HG02840 (cell line): ENCODE data around the gene LCN12.

Experiments
- ATAC-seq: cut with Tn5 transposase; IDR thresholded peaks from one replicate; pipeline ENCODE4 v1.9.1; 2021; ENCODE audit warnings: mild to moderate bottlenecking, moderate library complexity, moderate number of reproducible peaks; ENCODE audit not compliant: unreplicated experiment, low FRiP score

LCN12 gene

DNA sequence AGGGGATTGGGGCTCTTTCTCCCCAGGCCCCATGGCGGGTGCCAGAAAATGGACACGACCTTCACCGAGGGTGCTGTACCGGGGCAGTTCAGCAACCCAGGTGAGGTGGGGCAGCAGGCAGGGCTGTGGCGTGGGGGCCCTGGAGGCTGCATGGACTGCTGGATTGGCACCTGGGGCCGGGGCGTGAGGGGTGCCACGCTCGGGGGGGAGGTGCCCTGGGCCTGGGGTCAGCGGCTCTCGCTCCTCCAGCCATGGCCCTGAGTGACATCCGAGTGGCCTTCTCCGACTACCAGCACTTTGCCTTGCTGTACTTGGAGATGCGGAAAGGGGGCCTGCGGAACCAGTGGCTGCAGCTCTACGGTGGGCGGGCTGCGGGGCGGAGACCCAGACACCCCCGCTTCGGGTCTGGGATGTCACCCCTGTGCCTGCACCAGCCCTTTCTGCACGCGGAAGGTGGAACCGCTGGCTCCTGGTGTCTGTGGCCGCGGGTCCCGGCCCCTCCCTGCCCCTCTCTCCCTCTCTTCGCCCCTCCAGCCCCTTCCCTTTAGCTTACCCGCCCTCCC is 32.5 kb downstream of the LCN12 start:
- no peak for ATAC-seq

DNA sequence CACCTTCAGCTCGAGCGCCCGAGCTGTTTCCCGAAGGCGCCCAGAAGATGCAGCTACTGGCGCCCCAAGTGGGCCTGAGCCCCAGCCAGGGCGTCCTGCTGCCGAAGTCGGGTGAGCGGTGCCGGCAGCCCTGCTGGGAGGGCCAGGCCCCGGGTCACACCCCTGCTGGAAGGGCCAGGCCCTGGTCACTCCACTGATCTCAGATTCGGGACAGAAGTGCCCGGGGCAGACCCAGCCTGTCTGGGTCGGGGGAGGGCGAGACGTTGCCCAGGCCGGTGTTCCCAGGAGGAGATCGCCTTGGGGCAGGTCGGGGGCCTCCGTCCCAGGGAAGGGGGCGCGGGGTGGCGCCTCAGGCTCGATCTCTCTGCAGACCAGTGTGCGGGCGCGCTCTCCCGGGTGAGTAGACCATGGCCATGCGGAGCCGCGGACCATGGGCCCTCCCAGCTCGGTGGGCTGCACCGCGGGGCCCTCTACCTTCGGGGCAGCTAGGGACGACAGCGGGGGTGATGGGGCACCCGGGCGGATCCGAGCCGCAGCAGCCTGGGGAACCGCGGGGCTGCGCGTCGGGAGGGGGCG is 33.0 kb downstream of the LCN12 start:
- no peak for ATAC-seq

DNA sequence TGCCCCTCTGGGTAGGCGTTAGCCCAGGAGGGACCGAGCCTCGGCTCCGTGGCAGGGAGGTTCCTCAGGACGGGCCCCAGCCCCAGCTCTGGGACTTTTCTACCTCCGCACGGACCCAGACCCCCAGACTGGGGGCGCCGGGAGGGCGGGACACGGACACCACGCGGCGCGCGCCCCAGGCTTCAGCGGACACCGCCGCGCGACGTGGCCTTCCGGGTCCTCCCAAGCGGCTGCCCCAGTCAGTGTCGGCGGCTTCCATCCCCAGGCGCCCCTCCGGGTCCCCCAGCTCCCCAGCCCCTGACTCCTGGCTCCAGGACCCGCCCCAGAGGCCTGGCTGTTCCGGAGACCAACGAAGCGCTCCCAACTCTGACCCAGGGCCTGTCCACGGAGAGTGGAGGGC is 33.8 kb downstream of the LCN12 start:
- ATAC-seq: no peak

DNA sequence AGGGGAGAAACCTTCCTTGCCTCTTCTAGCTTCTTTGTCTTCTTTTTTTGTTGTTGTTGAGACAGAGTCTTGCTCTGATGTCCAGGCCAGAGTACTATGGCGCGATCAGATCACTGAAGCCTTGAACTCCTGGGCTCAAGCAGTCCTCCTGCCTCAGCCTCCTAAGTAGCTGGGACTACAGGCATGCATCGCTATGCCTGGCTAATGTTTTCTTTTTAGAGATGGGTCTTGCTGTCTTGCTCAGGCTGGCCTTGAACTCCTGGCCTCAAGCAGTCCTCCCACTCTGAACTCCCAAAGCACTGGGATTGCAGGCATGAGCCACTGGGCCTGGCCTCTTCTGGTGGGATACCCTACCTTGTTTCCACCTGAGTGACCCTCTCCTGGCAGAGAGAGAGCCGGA is 36.8 kb downstream of the LCN12 start:
- no peak for ATAC-seq

DNA sequence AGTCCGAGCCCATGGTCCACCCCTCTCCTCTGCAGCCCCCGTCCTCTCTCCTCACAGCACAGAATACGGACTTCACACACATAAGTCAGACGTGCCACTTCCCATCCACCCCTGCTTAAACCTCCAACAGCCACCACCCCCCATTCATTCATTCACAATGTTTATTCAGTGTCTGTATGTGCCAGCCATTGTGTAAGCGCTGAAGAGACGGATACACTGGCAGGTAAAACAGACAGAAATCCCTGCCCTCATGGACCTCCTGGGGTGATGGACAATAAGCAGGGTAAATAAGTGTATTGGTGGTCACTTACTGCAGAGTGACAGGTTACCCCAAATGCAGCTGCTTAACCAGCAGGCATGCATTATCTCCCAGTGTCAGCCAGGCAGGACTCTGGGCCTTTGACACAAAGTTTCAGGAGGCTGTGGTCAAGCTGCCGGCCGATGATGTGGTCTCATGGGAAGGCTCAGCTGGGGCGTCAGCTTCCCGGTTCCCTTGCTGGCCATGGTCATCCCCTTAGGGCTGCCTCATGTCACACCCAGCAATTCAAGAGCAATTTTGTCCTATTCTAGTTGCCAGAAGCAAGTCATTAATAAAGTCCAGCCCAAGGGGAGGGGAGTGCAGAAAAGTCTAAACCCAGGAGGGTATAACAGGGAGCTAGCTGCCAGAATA is 38.3 kb downstream of the LCN12 start:
- no peak for ATAC-seq

DNA sequence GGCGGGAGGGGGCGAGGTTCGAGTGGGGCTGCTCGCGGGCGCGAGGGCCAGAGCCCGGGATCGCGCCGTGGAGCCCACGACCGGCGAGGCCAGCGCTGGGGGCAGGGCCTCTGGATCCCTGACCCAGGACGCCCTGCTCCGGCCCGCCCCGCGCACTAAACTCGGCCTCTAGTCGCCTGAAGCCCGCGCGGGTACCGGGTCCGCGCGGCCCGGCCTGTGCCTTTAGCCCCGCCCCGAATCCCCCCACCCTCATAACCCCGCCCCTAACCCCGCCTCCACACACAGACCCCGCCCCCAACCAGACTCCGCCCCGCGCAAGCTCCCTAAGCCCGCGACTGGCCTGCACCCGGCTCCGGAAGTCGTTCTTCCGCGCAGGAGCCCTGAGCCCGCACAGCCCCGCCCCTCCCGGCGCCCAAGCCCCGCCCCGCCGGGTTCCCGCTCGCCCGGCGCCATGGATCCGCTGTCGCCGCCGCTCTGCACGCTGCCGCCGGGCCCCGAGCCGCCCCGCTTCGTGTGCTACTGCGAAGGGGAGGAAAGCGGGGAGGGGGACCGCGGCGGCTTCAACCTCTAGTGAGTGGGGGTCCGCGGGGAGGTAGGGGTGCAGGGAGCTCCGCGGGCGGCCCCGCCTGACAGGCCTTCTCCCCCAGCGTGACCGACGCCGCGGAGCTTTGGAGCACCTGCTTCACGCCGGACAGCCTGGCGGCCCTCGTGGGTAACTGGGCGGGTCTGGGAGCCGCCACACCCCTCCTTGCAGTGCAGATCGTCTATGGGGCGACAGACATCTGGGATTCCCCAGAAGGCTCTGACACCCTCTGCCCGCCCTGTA is 40.1 kb downstream of the LCN12 start, which contains the start of gene PAXX:
Gene PAXX (plus strand): TSS at position 430 of the 826 bp plus-strand sequence. CDS start 22 bp downstream, at position 452.
- ATAC-seq: peak; percentile 69

DNA sequence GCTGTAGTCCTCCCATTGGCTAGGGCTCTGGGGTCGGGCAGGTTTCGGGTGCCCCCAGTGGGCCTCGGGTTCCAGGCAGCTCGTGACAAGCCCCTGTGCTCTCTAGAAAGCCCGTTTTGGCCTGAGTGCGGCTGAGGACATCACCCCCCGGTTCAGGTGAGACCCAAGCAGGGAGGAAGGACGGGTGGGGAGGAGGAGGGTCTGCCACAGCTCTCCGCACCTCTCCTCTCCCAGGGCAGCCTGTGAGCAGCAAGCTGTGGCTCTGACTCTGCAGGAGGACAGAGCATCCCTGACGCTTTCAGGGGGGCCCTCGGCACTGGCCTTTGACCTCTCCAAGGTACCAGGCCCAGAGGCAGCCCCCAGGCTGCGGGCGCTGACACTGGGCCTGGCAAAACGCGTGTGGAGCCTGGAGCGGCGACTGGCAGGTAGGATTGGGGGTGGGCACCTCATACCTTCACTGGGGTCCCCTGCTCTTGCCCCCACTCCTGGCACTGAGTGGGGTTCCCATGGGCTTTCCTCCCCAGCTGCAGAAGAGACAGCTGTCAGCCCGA is 40.8 kb downstream of the LCN12 start:
- no peak for ATAC-seq

DNA sequence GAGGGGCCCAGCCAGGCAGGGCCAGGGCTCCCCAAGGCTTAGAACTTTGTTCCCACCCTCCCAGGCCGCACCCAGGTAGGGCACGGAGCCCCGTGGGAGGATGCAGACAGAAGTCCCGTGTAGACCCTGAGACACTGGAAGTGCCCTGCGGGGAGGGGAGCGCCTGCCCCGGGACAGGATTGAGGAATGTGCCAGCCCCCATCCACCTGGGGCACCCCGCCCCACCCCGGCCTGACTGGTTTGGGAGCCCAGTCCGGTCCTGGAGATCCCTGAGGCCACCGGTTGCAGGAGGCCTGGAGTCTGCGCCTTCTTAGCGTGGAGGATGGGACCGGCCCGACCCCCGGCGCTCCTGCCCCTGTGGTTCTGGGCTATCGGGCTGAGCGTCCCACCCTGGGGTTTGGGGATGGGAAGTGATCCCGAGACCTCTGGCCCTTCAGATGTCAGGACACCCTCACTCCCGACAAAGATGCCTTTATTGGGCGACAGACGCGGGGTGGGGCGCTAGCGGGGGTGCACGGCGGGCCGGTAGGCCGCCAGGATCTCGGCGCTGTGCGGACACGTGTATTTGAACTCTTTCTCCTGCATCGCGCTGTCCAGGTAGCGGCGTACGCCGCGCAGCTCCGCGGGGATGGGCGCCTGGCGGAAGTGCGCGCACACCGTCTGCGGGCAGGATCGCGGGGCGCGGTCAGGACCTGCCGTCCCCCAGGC is 42.3 kb downstream of the LCN12 start:
- no peak for ATAC-seq

DNA sequence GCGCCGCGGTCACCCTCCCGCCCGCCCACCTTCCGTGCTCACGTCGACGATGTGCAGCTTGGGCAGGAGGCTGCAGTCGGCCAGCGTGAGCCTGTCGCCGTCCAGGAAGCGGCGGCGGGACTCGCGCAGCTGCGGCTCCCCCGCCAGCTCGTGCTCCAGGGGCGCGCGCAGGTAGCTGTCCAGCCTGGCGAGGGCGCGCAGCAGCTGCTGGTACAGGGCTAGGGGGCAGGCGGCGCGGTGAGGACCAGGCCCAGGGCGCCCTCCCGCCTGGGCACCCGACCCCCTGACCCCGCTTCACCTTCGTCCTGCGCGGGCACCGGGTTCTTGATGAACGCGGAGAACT is 42.8 kb downstream of the LCN12 start:
- ATAC-seq: no peak

DNA sequence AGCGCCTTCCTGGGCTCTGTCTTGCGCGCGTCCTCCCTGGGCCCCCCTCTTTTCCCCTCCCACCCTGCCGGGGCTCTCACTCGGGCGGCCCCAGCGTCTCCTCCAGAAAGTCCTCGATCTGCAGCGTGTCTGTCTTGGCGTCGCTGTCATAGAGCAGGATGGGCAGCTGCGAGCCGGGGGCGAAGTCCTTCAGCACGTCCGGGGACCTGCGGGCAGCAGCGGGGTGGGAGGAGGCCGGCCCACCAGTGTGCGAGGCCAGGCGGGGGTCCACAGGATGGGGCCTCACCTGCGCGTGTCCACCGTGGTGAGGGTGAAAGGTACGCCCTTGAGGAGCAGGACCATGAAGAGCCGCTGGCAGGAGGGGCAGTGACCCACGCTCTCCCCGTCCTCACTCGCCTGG is 43.3 kb downstream of the LCN12 start:
- ATAC-seq: no peak

DNA sequence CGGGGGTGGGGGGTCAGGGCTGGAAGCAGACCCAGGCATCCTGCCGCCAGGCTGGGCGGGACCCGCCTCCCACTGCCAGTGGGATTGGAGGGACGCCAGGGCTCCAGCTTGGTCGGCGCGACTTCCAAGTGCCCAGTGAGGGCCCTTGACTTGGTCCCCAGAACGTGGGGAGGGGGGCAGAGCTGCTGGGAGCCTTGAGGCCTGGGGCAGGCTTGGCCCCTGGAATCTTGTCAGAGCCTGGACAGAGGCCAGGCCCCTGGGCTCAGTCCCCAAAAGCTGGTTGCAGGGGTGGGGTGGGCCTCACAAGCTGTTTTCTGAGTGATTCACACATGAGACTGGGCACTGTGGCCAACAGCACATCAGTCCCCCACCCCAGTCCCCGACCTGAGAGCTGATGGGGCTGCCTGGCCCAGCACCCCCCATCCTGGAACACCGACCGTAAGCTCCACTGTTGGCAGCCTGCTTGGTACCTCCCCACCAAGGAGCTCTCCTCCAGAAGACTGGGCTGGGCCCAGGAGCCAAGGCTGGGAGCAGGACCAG is 43.8 kb downstream of the LCN12 start:
- ATAC-seq: no peak

DNA sequence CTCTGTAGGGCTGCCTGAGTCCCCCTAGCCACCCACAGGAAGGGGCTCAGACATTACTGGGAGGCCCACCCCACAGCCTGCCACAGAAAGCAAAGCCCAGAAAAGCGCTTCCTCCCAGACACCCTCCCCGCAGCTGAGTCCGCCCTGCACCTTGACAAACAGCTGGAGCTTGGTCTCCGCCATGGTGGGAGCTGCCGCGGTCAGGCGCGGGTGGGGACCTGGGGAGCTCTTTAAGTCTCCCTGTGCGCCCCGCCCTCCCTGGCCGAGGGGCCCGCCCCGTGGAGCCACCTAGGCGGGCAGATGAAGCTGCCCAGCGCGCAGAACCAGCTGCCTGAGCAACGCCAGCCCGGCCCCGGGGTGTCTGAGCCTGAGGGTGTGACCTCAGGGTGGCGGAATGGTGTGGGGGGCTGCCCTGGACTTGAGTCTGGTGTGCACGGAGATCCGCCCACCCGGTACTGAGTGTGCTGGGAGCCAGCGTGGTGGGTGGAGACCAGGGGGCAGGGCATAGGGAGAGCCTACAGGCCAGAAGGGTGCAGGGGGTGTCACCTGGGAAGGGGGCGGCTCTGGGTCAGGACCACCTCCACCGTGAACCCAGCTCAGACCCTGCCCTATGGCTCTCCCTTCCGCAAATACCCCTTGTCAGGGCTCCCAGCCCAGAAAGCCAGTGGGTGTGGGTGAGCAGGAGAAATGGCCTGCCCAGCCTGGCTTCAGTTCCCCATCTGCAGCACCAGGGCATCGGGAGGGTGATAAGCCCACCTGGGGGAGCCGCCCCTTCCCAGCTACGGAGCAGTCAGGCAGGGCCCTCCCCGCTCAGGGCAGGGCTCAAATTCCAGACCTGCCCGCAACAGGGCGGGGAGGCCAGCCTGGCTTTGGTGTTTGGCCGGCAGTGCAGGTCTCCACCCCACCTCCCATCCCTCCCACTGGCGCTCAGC is 44.6 kb downstream of the LCN12 start, which contains the start of gene CLIC3:
Gene CLIC3 (minus strand): TSS at position 208 of the 932 bp plus-strand sequence. CDS start 25 bp downstream, at position 183.
- ATAC-seq: no peak

DNA sequence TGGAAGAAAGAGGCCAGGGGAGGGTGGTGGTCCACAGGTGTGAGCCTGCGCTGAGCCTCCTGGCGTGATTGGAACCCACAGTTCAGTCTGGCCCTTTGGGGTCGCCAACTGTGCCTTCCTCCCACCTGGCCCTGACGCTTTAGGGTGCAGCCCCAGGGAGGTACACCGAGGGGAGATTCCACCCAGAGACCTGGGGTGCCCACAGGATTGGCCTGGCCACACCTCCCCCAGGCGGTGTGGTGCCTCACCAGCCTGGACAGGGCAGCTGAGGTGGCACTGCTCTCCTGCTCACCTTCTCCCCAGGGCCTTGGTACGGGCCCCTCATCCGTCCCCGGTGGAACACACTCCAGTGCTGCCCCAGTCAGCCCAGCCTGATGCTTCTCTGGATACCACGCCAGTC is 45.3 kb downstream of the LCN12 start:
- no peak for ATAC-seq

DNA sequence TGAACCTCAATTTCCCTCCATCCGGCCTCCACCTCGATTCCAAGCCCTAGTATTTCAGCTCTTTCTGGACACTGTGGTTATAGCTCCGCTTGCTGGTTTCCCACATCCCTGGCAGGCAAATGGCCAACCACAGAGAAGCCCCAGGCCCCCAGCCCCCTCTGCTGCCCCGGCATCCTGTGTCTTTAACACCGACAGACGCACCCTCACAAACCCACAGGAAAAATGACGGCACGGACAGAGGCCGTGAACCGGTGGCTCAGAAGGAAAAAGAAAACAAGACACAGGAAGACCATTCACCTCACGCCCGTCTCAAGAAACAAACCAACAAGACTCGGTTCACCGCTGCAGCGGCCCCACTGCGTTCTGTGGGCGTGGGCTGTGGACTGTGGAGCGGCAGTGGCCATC is 45.8 kb downstream of the LCN12 start:
- no peak for ATAC-seq

DNA sequence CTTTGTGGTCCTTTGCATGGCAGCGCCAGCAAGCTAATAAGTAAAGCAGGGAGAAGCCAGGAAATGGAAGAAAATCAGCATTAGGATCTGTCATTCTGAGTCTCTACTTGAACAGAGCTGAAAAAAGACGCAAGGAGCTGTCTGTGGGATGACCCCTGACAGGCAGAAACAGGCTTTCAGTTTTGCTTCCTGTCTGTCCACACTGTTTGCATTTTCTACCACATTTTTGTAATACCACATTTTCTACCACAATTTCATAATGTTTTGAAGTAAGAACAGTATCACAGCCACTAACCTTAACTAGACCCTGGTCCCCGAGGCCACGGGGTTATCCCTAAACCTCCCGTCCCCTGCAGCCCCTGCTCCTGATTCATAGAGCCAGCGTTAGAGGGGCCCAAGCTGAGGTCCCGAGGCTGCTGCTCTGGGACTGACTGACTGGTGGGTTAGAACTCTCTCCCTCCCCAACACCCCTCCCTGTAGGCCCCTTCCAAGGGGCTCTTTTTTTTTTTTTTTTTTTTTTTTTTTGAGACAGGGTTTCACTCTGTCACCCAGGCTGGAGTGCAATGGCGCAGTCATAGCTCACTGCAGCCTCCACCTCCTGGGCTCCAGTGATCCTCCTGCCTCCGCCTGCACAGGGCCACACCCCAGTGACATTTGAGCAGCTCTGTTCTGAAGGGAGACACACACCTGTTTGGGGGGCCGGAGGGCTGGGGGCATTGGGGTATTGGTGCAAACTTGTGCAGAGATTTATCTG is 48.3 kb downstream of the LCN12 start:
- ATAC-seq: peak; percentile 71

DNA sequence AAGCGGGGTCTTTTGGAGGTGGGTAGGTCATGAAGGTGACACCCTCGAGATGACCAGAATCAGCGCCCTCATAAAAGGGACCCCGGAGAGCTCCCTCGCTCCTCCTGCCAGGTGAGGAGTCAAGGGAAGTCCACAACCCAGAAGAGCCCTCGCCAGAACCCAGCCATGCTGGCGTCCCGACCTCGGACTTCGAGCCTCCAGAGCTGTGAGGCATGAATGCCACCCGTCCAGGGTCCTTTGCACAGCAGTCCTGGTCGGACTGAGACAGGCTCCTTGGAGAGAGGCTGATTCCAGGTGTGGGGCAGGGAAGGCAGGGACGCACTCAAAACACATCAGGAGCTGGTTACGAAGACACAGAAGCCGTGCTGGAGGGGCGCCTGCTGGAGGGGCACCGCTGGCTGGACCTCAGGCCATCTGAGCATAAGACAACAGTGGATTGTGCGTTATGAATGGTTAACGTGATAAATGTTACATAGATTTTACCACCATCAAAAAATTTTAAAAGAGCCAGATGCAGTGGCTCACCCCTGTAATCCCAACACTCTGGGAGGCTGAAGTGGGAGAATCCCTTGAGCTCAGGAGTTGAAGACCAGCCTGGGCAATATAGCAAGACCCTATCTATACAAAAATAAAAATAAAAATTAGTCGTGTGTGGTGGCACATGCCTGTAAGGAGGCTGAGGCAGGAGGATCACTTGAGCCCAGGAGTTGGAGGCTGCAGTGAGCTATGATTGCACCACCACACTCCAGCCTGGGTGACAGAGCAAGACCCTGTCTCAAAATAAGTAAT is 50.0 kb downstream of the LCN12 start:
- ATAC-seq: no peak

DNA sequence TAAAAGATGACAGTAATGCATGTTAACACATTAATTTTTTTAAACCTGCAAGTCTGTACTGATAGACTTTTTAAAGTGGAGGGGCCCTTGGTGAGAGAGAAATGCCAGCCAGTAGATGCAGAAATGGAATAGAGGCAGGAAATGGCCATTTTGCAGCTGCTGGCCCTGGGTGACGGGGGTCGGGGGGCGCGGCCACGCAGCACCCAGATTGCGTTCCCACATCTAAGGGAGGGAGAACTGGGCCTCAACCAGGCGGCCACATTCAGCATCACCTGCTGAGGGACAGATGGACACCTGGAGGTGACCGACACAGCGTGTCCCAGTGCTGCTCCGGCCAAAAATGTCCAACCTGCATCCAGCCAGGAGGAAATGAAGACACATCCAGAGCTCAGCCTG is 50.6 kb downstream of the LCN12 start:
- ATAC-seq: no peak
